Activated CD4-positive, alpha-beta memory T cell treated with anti-CD3 and anti-CD28 coated beads for 36 hours (primary cell): ENCODE results near the gene CUBN. TPM values are rescaled to one million over a fixed set of nuclear protein-coding genes. Genes with fewer than 3 reads are reported as not detected.

Experiments used
- CTCF ChIA-PET: fragments of 350-600 bp; sonication (Branson Sonifier 250); formaldehyde crosslinking; loops from one replicate; lab custom pipeline; 2021; ENCODE audit warnings: antibody characterized with exemption, inconsistent platforms; lab: Charles Lee
- POLR2A ChIA-PET: fragments of 350-600 bp; sonication (Branson Sonifier 250); formaldehyde crosslinking; loops from one replicate; lab custom pipeline; 2021; ENCODE audit warnings: antibody characterized with exemption; lab: Charles Lee
- DNase-seq: peaks from one replicate; pipeline ENCODE4 v3.0.0-alpha.2; 2020
- H3K27ac Mint-ChIP-seq: one replicate; pipeline ENCODE4 v1.8.0; 2021; ENCODE audit warnings: mixed read lengths
- H3K27me3 Mint-ChIP-seq: one replicate; pipeline ENCODE4 v1.8.0; 2021; ENCODE audit warnings: mixed read lengths
- H3K36me3 Mint-ChIP-seq: one replicate; pipeline ENCODE4 v1.8.0; 2021; ENCODE audit warnings: mixed read lengths
- H3K4me1 Mint-ChIP-seq: one replicate; pipeline ENCODE4 v1.8.0; 2021; ENCODE audit warnings: low read depth, mixed read lengths
- H3K4me3 Mint-ChIP-seq: one replicate; pipeline ENCODE4 v1.8.0; 2021; ENCODE audit warnings: mild to moderate bottlenecking, mixed read lengths
- H3K9me3 Mint-ChIP-seq: one replicate; pipeline ENCODE4 v1.8.0; 2021; ENCODE audit warnings: mixed read lengths
- intact Hi-C: fragments of 100-400 bp; cut with micrococcal nuclease; formaldehyde crosslinking; loops from one replicate; pipeline ENCODE4 v1.15.1; 2023
- total RNA-seq, 2 experiments: library from RNA; stranded (reverse); gene quantifications; one replicate each; pipeline ENCODE4 v1.2.3, GENCODE V29; 2021

CUBN gene
- total RNA-seq, 2 experiments from 2014 or later, result 0.24 to 0.31 TPM

DNA sequence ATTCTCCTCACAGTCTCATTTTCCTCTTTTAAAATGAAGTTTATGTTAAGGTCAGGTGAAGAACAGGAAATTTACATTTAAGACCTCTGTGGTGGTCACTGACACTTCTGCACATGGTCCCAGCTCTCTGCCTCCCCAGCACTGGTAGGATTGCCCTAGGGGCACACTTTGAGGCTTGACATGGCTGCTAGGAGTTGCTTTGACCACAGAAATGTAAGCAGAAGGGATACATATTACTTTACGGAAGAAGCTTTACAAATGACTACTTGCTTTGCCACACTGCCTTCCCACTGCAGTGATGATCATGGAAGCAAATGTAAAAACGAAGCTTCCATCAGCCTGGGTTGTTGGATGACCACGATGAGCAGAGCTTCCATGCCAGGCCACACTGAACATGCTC lies 259.3 kb downstream of the CUBN start:
- no peaks in the 10 kb centered on the region for H3K9me3 Mint-ChIP-seq
- no peak overlapping the region for H3K4me3 Mint-ChIP-seq
- no peak for DNase-seq
- H3K27ac Mint-ChIP-seq, result no peak overlapping the region
- ChIA-PET CTCF (interaction anchor here (0.9 to 1.0 kb wide), 3 partner anchors 27 to 389 kb away, joined by 3 read pairs; no protein-coding TSS in a partner anchor), POLR2A (no interaction called here)
- no peaks in the 10 kb centered on the region for H3K27me3 Mint-ChIP-seq
- H3K4me1 Mint-ChIP-seq, result no peaks in the 10 kb centered on the region
- intact Hi-C loops, result no loop called here
- H3K36me3 Mint-ChIP-seq, result no peaks in the 10 kb centered on the region

DNA sequence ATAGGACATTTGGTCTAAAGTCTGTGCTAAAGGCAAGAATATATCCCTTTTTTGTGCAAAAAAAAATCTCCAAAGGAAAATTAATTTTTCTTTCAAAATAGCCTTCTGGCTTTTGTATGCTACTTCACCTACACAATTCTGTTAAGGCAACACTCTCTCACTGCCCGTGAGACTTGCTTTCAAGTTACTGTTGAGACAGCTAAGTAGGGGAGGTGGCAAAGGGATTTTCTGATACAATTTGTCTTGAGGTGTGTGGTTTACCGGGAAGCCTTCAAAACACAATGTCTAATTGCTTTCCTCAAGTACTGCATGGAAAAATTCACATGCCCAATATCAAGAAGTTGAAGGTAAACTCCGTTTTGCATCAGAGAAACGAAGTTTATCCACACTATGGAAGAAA lies 261.6 kb downstream of the CUBN start:
- Mint-ChIP-seq H3K4me3 (no peak overlapping the region), H3K27me3 (no peaks in the 10 kb centered on the region), H3K36me3 (no peaks in the 10 kb centered on the region), H3K9me3 (no peaks in the 10 kb centered on the region), H3K27ac (no peak overlapping the region), H3K4me1 (no peaks in the 10 kb centered on the region)
- no peak for DNase-seq
- intact Hi-C loops, result no loop called here
- ChIA-PET POLR2A (no interaction called here), CTCF (no interaction called here)

DNA sequence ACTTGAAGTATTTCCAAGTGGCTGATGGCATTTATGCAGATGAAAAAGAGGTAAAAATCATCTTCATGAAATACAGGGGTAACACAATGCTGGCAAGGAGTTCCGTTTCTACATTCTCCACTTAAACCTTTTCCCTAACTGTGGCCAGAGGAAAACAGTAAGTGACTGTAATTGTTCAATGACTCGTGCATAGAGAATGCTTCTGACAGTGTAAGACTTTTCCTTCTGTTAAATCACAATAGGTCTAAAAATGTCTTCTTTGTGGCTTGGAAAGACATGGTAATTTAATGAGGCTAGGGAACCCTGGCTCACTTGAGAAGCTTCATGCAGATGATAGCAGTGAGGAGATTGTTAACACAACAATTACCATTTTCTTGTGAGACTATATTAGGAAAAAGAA lies 262.1 kb downstream of the CUBN start:
- H3K9me3 Mint-ChIP-seq, result no peaks in the 10 kb centered on the region
- DNase-seq, result no peak
- CTCF ChIA-PET, result no interaction called here
- intact Hi-C loops, result no loop called here
- H3K4me3 Mint-ChIP-seq, result no peak overlapping the region
- no peaks in the 10 kb centered on the region for H3K4me1 Mint-ChIP-seq
- no peaks in the 10 kb centered on the region for H3K36me3 Mint-ChIP-seq
- POLR2A ChIA-PET, result no interaction called here
- H3K27ac Mint-ChIP-seq, result no peak overlapping the region
- no peaks in the 10 kb centered on the region for H3K27me3 Mint-ChIP-seq

DNA sequence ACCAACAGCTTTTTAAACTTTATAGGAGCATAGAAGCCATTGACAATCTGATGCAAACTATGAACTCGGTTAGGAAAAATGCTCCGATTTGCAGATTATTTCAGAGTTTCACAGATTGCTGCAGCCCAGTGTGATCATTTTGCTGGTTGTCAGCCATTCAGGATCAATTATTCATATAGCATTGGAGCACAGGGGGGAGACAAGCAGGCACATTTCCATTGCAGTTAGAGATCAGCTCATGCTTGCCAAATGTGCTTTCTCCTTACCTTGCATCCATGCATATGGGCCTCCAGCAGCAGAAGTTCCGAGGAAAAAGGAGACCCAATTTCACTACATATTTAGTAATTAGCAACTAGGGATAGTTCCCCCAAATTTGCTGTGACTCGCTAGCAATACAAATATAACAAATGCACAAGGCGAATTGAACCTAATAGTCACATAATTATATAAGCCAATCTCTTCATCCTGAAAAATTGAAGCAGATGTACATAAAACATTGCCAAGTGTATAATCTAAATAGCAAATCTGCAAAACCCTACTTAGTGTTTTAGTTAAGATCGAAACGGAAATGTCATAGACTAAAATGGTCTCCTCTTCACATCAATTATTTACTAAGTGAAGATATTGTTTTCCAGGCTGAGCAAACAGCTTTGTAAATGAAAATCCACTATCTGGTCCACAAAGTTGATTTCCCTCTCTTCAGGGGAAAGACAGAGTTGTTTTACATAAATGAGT lies 262.9 kb downstream of the CUBN start:
- ChIA-PET CTCF (no interaction called here), POLR2A (no interaction called here)
- Mint-ChIP-seq H3K36me3 (no peaks in the 10 kb centered on the region), H3K4me3 (no peak overlapping the region), H3K9me3 (no peaks in the 10 kb centered on the region), H3K27ac (no peak overlapping the region), H3K4me1 (no peaks in the 10 kb centered on the region), H3K27me3 (no peaks in the 10 kb centered on the region)
- intact Hi-C loops, result no loop called here
- no peak for DNase-seq

DNA sequence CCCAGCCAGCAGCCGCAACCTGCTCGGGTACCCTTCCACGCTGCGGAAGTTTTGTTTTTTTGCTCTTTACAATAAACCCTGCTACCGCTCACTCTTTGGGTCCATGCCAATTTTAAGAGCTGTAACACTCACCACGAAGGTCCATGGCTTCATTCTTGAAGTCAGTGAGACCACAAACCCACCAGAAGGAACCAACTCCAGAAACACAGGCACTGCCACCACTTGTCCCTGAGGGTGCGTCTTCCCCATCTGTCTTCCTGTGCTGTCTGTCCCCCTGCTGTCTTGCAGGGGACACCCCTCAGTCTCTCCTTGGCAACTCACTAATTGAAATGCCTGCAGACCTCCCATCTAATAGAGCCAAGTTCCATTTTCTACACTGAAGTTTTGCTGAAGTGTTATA lies 263.8 kb downstream of the CUBN start:
- ChIA-PET CTCF (no interaction called here), POLR2A (interaction anchor here (0.5 kb wide), 1 partner anchor 180 kb away, joined by 3 read pairs; no protein-coding TSS in a partner anchor)
- Mint-ChIP-seq H3K9me3 (peaks cover 2% of the 10 kb centered on the region), H3K4me1 (no peaks in the 10 kb centered on the region), H3K36me3 (no peaks in the 10 kb centered on the region), H3K4me3 (no peak overlapping the region), H3K27me3 (no peaks in the 10 kb centered on the region), H3K27ac (no peak overlapping the region)
- intact Hi-C loops, result no loop called here
- DNase-seq, result no peak

DNA sequence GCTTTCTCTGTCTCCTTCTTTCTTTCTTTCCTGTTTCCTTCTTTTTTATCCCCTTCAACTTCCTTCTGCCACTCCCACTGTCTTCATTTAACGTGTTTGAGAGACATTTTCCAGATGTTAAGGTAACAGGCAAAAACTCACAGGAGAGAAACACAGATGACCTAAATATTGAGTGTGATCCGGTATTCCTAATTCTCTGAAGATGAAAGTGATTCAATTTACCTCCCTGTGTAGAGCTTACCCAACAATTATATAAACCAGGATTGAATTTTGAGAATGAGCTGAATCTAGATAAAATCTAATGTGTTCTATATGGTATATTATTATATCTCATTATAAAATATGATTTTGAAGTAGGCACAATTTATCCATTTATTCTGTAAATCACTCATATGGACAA lies 265.8 kb downstream of the CUBN start:
- Mint-ChIP-seq H3K4me3 (no peak overlapping the region), H3K4me1 (no peaks in the 10 kb centered on the region), H3K27me3 (no peaks in the 10 kb centered on the region), H3K27ac (no peak overlapping the region), H3K9me3 (peaks cover 5% of the 10 kb centered on the region), H3K36me3 (no peaks in the 10 kb centered on the region)
- DNase-seq, result no peak
- CTCF ChIA-PET, result interaction anchor here (0.7 kb wide), 1 partner anchor 15 kb away, joined by 3 read pairs; no protein-coding TSS in a partner anchor
- POLR2A ChIA-PET, result interaction anchor here (1.2 kb wide), 1 partner anchor 46 kb away, joined by 3 read pairs; the partner anchor contains the start of gene RSU1
- intact Hi-C loops, result no loop called here

DNA sequence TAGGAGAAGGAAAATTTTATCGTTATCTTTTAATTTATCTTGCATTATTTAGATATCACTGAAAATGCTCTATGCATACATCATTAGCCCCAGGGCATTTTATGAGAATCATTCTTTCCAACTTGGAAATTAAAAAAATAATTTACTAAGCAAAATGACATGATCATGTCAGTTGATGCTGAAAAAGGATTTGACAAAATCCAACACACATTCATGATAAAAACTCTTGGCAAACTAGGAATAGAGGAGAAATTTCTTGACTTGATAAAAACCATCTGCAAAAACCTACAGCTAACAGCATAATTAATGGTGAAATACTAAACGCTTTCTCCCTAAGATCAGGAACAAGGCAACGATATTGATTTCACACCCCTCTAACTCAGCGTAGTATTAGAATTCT lies 272.2 kb downstream of the CUBN start:
- H3K36me3 Mint-ChIP-seq, result no peaks in the 10 kb centered on the region
- DNase-seq, result no peak
- intact Hi-C loops, result no loop called here
- no peak overlapping the region for H3K4me3 Mint-ChIP-seq
- ChIA-PET CTCF (interaction anchor here (1.5 kb wide), 1 partner anchor 15 kb away, joined by 6 read pairs; no protein-coding TSS in a partner anchor), POLR2A (no interaction called here)
- H3K27ac Mint-ChIP-seq, result no peak overlapping the region
- no peaks in the 10 kb centered on the region for H3K4me1 Mint-ChIP-seq
- H3K9me3 Mint-ChIP-seq, result peaks cover 5% of the 10 kb centered on the region
- H3K27me3 Mint-ChIP-seq, result no peaks in the 10 kb centered on the region

DNA sequence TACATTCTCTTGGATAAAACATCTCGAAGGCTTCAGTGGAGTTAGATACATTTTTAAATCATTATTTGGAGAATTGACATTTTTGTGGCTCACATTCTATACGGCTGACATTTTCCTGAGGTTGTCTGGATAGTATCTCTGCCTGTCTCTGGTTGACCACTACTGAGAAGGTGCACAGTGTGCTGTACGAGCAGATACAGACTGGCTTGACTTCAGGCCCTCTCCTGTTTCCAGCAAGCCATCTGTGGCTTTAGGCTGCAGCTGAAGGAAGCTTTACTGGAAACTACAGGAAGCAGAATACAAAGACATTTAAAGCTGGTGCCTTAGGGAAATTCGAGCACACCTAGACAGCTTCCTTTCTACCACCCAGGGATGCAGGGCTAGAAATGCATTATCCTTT lies 273.0 kb downstream of the CUBN start:
- no peak overlapping the region for H3K27ac Mint-ChIP-seq
- ChIA-PET CTCF (interaction anchor here (1.5 to 2.0 kb wide), 2 partner anchors 14 to 401 kb away, joined by 6 to 7 read pairs; no protein-coding TSS in a partner anchor), POLR2A (no interaction called here)
- peaks cover 5% of the 10 kb centered on the region for H3K9me3 Mint-ChIP-seq
- no peaks in the 10 kb centered on the region for H3K4me1 Mint-ChIP-seq
- H3K36me3 Mint-ChIP-seq, result no peaks in the 10 kb centered on the region
- H3K4me3 Mint-ChIP-seq, result no peak overlapping the region
- DNase-seq, result no peak
- intact Hi-C loops, result no loop called here
- no peaks in the 10 kb centered on the region for H3K27me3 Mint-ChIP-seq

DNA sequence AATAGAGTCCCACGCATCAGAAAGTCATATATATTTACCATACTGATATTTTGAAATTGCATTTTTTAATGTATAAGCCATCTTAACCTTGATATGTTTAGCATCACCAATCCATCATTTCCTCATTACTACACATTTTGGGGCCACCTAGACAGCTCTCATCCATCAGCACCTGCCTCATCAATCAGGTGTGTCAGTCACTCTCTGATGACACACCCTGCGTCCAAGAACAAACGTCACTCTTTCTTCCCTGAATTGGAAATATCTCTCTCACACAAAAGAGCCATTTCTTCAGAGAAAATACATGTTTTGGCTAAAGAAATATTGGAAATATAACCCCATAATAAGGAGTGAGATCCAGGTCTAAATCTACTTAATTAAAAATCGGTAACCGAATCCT lies 273.5 kb downstream of the CUBN start:
- H3K27ac Mint-ChIP-seq, result no peak overlapping the region
- POLR2A ChIA-PET, result no interaction called here
- DNase-seq, result no peak

DNA sequence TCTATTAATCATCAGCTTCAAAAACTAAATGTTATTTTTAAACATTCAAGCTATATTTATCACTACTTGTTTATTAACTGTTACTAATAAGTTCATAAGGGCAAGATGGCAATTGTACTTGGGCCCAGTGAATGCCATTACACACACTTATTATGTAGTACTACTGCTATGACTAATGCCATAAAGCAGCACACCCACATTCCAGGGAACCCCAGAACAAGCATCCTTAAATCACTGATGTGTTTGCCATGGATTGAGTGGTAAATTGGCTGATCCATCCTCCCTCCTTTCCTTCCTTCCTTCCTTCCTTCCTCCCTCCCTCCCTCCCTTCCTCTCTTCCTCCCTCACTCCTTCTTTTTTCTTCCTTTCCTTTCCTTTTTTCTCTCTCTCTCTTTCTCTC lies 275.0 kb downstream of the CUBN start:
- no peaks in the 10 kb centered on the region for H3K36me3 Mint-ChIP-seq
- H3K27ac Mint-ChIP-seq, result no peak overlapping the region
- H3K9me3 Mint-ChIP-seq, result no peaks in the 10 kb centered on the region
- ChIA-PET POLR2A (no interaction called here), CTCF (interaction anchor here (1.6 to 2.0 kb wide), 2 partner anchors 390 to 403 kb away, joined by 3 to 7 read pairs; no protein-coding TSS in a partner anchor)
- no peak overlapping the region for H3K4me3 Mint-ChIP-seq
- intact Hi-C loops, result no loop called here
- no peaks in the 10 kb centered on the region for H3K27me3 Mint-ChIP-seq
- DNase-seq, result no peak
- no peaks in the 10 kb centered on the region for H3K4me1 Mint-ChIP-seq

More for the DNA sequence above, 273.5 kb downstream of the CUBN start:
- Mint-ChIP-seq H3K27me3 (no peaks in the 10 kb centered on the region), H3K4me3 (no peak overlapping the region), H3K4me1 (no peaks in the 10 kb centered on the region), H3K36me3 (no peaks in the 10 kb centered on the region), H3K9me3 (peaks cover 5% of the 10 kb centered on the region)
- intact Hi-C loops, result no loop called here
- CTCF ChIA-PET, result interaction anchor here (1.0 to 2.0 kb wide), 3 partner anchors 13 to 401 kb away, joined by 5 to 7 read pairs (median 6); no protein-coding TSS in a partner anchor

DNA sequence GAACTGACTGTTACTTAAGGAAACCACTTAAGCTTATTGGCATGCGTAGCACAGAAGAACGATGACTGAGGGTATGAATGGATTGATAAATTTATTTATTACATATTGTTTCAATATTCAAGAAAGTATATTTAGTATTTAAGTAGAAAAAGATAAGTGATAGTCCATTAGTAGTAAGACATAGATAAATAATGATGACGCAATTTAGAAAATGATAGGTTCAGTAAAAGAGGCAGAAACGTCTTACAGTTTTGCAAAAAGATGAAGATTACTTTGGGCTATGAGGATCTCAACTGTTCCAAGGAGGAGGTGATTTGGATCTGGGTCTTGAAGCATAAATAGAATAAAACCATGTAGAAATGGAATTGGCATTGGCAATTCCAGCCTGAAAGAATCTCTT lies 275.8 kb downstream of the CUBN start:
- Mint-ChIP-seq H3K36me3 (no peaks in the 10 kb centered on the region), H3K27ac (no peak overlapping the region), H3K4me1 (no peaks in the 10 kb centered on the region), H3K9me3 (no peaks in the 10 kb centered on the region), H3K4me3 (no peak overlapping the region), H3K27me3 (no peaks in the 10 kb centered on the region)
- CTCF ChIA-PET, result interaction anchor here (1.4 to 1.6 kb wide), 3 partner anchors 391 to 403 kb away, joined by 3 to 9 read pairs (median 3); no protein-coding TSS in a partner anchor
- intact Hi-C loops, result no loop called here
- POLR2A ChIA-PET, result no interaction called here
- no peak for DNase-seq

DNA sequence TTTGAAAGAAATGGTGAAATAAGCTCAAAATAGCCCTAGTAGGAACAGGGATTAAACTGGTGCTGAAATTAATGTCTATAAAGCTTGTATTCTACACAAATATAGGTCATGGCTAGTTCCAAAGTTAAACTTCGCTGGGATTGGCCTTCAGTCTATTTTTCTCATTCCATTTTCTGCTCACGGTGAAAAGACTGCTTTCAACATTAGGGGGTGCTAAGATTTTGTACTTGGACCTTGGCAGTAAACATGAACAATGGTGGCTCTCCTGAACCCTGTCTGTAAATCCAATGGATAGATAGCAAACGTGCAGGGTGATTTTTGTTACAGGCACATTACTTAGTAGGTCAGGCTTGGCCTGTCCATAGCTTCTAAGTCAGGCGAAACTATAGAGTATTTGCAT lies 276.4 kb downstream of the CUBN start:
- ChIA-PET CTCF (interaction anchor here (0.7 to 1.4 kb wide), 7 partner anchors 9 to 415 kb away, joined by 3 to 9 read pairs (median 3); no protein-coding TSS in a partner anchor), POLR2A (no interaction called here)
- H3K4me3 Mint-ChIP-seq, result no peak overlapping the region
- H3K9me3 Mint-ChIP-seq, result no peaks in the 10 kb centered on the region
- no peaks in the 10 kb centered on the region for H3K4me1 Mint-ChIP-seq
- no peaks in the 10 kb centered on the region for H3K27me3 Mint-ChIP-seq
- no peaks in the 10 kb centered on the region for H3K36me3 Mint-ChIP-seq
- H3K27ac Mint-ChIP-seq, result no peak overlapping the region
- DNase-seq, result no peak
- intact Hi-C loops, result no loop called here
